SU-DHL-6 (cell line): ENCODE measurements around the gene SHISA5.

Experiments
- H2AFZ ChIP-seq: fragments of 200-600 bp; sonication (generic); 2 replicates; pipeline ENCODE4 v1.6.1; 2014; ENCODE audit warnings: low read depth, mild to moderate bottlenecking, moderate library complexity, mixed read lengths, antibody characterized with exemption, low read length; ENCODE audit not compliant: severe bottlenecking
- H3F3A ChIP-seq: fragments of 200-600 bp; shearing (Covaris generic); 2 replicates; pipeline ENCODE4 v1.6.0; 2016; ENCODE audit warnings: antibody characterized with exemption, mild to moderate bottlenecking; ENCODE audit not compliant: insufficient read depth
- H3K27ac ChIP-seq: fragments of 200-600 bp; sonication (generic); 2 replicates; pipeline ENCODE4 v1.5.1; 2016; ENCODE audit warnings: low read depth, mild to moderate bottlenecking, low read length, moderate library complexity, mixed read lengths
- H3K27me3 ChIP-seq: fragments of 200-600 bp; sonication (generic), shearing (Covaris generic); 2 replicates; pipeline ENCODE4 v1.6.0; 2014; ENCODE audit warnings: mild to moderate bottlenecking, low read length
- H3K36me3 ChIP-seq: fragments of 200-600 bp; sonication (generic); 2 replicates; pipeline ENCODE4 v1.6.1; 2014; ENCODE audit warnings: mild to moderate bottlenecking, low read length, mixed read lengths
- H3K4me2 ChIP-seq: fragments of 300-600, 200-600 bp; shearing (Covaris generic), sonication (generic); 2 replicates; pipeline ENCODE4 v1.6.0; 2014; ENCODE audit warnings: low read length, low read depth, mild to moderate bottlenecking; ENCODE audit not compliant: poor library complexity, severe bottlenecking
- H3K4me3 ChIP-seq: fragments of 200-600 bp; sonication (generic); 2 replicates; pipeline ENCODE4 v1.5.1; 2014; ENCODE audit warnings: antibody characterized with exemption, low read length, mild to moderate bottlenecking, mixed read lengths; ENCODE audit not compliant: insufficient read depth, poor library complexity, severe bottlenecking
- H3K79me2 ChIP-seq: fragments of 200-600 bp; sonication (generic); 2 replicates; pipeline ENCODE4 v1.6.1; 2014; ENCODE audit warnings: mild to moderate bottlenecking, low read length, moderate library complexity; ENCODE audit not compliant: insufficient read depth
- H3K9ac ChIP-seq: fragments of 200-600 bp; sonication (generic); 2 replicates; pipeline ENCODE4 v1.7.0; 2014; ENCODE audit warnings: mild to moderate bottlenecking, low read length
- H3K9me2 ChIP-seq: fragments of 200-600 bp; sonication (generic); replicated peaks from 2 replicates; pipeline ENCODE4 v1.6.1; 2014; ENCODE audit warnings: low read length; ENCODE audit not compliant: insufficient read depth
- H3K9me3 ChIP-seq: fragments of 200-600 bp; sonication (generic); 2 replicates; pipeline ENCODE4 v1.6.1; 2014; ENCODE audit warnings: low read length, mixed read lengths; ENCODE audit not compliant: insufficient read depth
- H4K20me1 ChIP-seq: fragments of 200-600 bp; sonication (generic); 2 replicates; pipeline ENCODE4 v1.6.1; 2014; ENCODE audit warnings: low read depth, mild to moderate bottlenecking, antibody characterized with exemption, low read length, moderate library complexity, mixed read lengths
- CTCF ChIP-seq: fragments of 200-600 bp; sonication (generic); IDR thresholded peaks from one replicate; pipeline ENCODE4 v1.5.1; 2017; ENCODE audit warnings: antibody characterized with exemption, mild to moderate bottlenecking, low read length, moderate library complexity; ENCODE audit not compliant: insufficient read depth, poor library complexity, severe bottlenecking
- EZH2phosphoT487 ChIP-seq: fragments of 200-600 bp; sonication (generic), shearing (Covaris generic); conservative IDR thresholded peaks from 2 replicates; pipeline ENCODE4 v1.6.1; 2018; ENCODE audit warnings: mild to moderate bottlenecking, antibody characterized with exemption, low read length, moderate library complexity, mixed read lengths

SHISA5 gene

GRCh38 chr3:48418140-48418539 lies 85.8 kb downstream of the SHISA5 start:
- no peaks in the 10 kb centered on the region for H3K36me3 ChIP-seq

More at GRCh38 chr3:48418140-48418539, 85.8 kb downstream of the SHISA5 start:
- Histone ChIP-seq H3K4me3 (no peak overlapping the region), H3K9ac (no peak overlapping the region), H3K4me2 (no peak overlapping the region), H3K9me2 (no peaks in the 10 kb centered on the region), H3K9me3 (no peaks in the 10 kb centered on the region), H3K27me3 (no peaks in the 10 kb centered on the region), H3K79me2 (no peaks in the 10 kb centered on the region), H3K27ac (no peak overlapping the region), H4K20me1 (no peaks in the 10 kb centered on the region), H2AFZ (no peak overlapping the region), H3F3A (no peaks in the 10 kb centered on the region)
- TF ChIP-seq EZH2phosphoT487 (no peak), CTCF (no peak)
